Fibroblast of lung (primary cell): ENCODE data around the gene NCAPH2. TPM values are rescaled to one million over a fixed set of nuclear protein-coding genes. Genes with fewer than 3 reads are reported as not detected.
"Not testable (repeated sequence)": the region's sequence is repeated elsewhere in the genome, so short reads cannot be mapped to it uniquely, and the experiment has no call there.

Experiments used
- DNase-seq, 2 donors: peaks; one replicate each; pipeline versions ENCODE4 v3.0.0 to v3.0.0-alpha.2; 2010; ENCODE audit warnings: low read depth in 2 of 2
- H2AFZ ChIP-seq: 2 replicates; pipeline ENCODE4 v1.5.1; 2012; ENCODE audit warnings: low read length, control low read depth, inconsistent platforms
- H3K27ac ChIP-seq: 2 replicates; pipeline ENCODE4 v1.5.1; 2011; ENCODE audit warnings: low read length, control low read depth; ENCODE audit not compliant: insufficient read depth
- H3K27me3 ChIP-seq: 2 replicates; pipeline ENCODE4 v1.5.1; 2011; ENCODE audit warnings: mild to moderate bottlenecking, low read length; ENCODE audit not compliant: control insufficient read depth, insufficient read depth
- H3K36me3 ChIP-seq: 2 replicates; pipeline ENCODE4 v1.5.1; 2011; ENCODE audit warnings: low read length; ENCODE audit not compliant: control insufficient read depth, insufficient read depth
- H3K4me1 ChIP-seq: 2 replicates; pipeline ENCODE4 v1.5.1; 2011; ENCODE audit warnings: low read length; ENCODE audit not compliant: control insufficient read depth, insufficient read depth; ENCODE audit errors: extremely low read depth
- H3K4me2 ChIP-seq: 2 replicates; pipeline ENCODE4 v1.5.1; 2011; ENCODE audit warnings: low read length, control low read depth; ENCODE audit not compliant: insufficient read depth; ENCODE audit errors: extremely low read depth
- H3K4me3 ChIP-seq, 4 experiments: fragments of 200-600 bp in 1 of 4; sonication (generic) in 1 of 4; replicated peaks in 1 of 4; 2 replicates each; pipeline ENCODE4 v1.5.1; 2011 to 2016; ENCODE audit warnings: low read length in 4 of 4, low read depth in 3 of 4, mild to moderate bottlenecking in 3 of 4, control low read depth in 2 of 4, inconsistent platforms in 1 of 4, mixed read lengths in 1 of 4; ENCODE audit not compliant: insufficient read depth in 1 of 4; ENCODE audit errors: control extremely low read depth in 1 of 4
- H3K79me2 ChIP-seq: 2 replicates; pipeline ENCODE4 v1.5.1; 2012; ENCODE audit warnings: mild to moderate bottlenecking, low read length, inconsistent platforms; ENCODE audit not compliant: control insufficient read depth, insufficient read depth
- H3K9ac ChIP-seq: 2 replicates; pipeline ENCODE4 v1.5.1; 2011; ENCODE audit warnings: mild to moderate bottlenecking, low read length, control low read depth; ENCODE audit not compliant: insufficient read depth
- H3K9me3 ChIP-seq: 2 replicates; pipeline ENCODE4 v1.5.1; 2012; ENCODE audit warnings: low read depth, low read length; ENCODE audit not compliant: control insufficient read depth, insufficient read depth
- H4K20me1 ChIP-seq: 2 replicates; pipeline ENCODE4 v1.5.1; 2011; ENCODE audit warnings: low read length; ENCODE audit not compliant: control insufficient read depth, insufficient read depth; ENCODE audit errors: extremely low read depth
- EZH2 ChIP-seq: IDR thresholded peaks from 2 replicates; pipeline ENCODE4 v1.5.1; 2012; ENCODE audit warnings: low read length, control low read depth, mild to moderate bottlenecking; ENCODE audit errors: missing control alignments
- polyA plus RNA-seq, 2 donors: library from polyadenylated mRNA; depleted of rRNA in 1 of 2; stranded (reverse) in 1 of 2; unstranded in 1 of 2; fragments of >200 nt; gene quantifications; 2 replicates each; pipeline ENCODE4 v1.2.1, GENCODE V29; 2011 to 2012; ENCODE audit warnings: missing spikeins in 1 of 2
- total RNA-seq: library from RNA; depleted of rRNA; stranded (reverse); fragments of >200 nt; gene quantifications from 2 replicates; pipeline ENCODE4 v1.2.1, GENCODE V29; 2014
- TF ChIP-seq, protein P1 (sequence below), 2 donors: IDR thresholded peaks in 1 of 2; conservative IDR thresholded peaks in 1 of 2; 1 replicate in 1 of 2; 2 replicates in 1 of 2; pipeline ENCODE4 v1.5.1; 2011 to 2012; ENCODE audit warnings: low read length in 2 of 2, control low read depth in 1 of 2, inconsistent platforms in 1 of 2, low read depth in 1 of 2, mild to moderate bottlenecking in 1 of 2

Gene NCAPH2
- total and polyA plus RNA-seq, 2 donors (not counting 1 experiment from before 2014, with no cell fraction given): 12.0 to 18.3 TPM

DNA sequence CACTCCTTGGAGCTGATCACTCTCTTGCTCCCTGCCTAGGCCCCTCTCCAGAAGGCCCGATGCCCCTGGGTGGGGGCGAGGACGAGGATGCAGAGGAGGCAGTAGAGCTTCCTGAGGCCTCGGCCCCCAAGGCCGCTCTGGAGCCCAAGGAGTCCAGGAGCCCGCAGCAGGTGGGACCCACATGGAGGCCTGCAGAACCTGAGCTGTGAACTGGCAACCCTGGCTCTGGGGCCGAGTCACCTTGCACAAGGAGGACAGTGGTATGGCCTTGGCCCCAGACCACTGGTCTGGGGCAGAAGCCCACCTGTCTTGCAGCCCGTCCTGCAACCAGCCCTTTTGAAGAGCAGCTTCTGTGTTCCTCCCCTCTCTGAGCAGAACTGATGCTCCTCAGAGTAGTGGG, 11.1 kb downstream of the NCAPH2 start:
- peaks cover 23% of the 10 kb centered on the region for H3K36me3 ChIP-seq
- no peak overlapping the region for H3K4me2 ChIP-seq
- no peaks in the 10 kb centered on the region for H3K9me3 ChIP-seq
- no peaks in the 10 kb centered on the region for H4K20me1 ChIP-seq
- H3K27ac ChIP-seq: no peak overlapping the region
- no peak for TF ChIP-seq EZH2
- TF ChIP-seq, protein P1, sequence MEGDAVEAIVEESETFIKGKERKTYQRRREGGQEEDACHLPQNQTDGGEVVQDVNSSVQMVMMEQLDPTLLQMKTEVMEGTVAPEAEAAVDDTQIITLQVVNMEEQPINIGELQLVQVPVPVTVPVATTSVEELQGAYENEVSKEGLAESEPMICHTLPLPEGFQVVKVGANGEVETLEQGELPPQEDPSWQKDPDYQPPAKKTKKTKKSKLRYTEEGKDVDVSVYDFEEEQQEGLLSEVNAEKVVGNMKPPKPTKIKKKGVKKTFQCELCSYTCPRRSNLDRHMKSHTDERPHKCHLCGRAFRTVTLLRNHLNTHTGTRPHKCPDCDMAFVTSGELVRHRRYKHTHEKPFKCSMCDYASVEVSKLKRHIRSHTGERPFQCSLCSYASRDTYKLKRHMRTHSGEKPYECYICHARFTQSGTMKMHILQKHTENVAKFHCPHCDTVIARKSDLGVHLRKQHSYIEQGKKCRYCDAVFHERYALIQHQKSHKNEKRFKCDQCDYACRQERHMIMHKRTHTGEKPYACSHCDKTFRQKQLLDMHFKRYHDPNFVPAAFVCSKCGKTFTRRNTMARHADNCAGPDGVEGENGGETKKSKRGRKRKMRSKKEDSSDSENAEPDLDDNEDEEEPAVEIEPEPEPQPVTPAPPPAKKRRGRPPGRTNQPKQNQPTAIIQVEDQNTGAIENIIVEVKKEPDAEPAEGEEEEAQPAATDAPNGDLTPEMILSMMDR (conservative IDR thresholded peaks at IDR 0.05 in 1 of 2, IDR thresholded peaks at IDR 0.05 in 1 of 2; ENCODE audit: low read depth in 1 of 2, low read length in 2 of 2): no peak
- peaks cover 2% of the 10 kb centered on the region for H3K4me1 ChIP-seq
- H2AFZ ChIP-seq: no peak overlapping the region
- no peak overlapping the region for H3K4me3 ChIP-seq
- no peaks in the 10 kb centered on the region for H3K27me3 ChIP-seq
- no peak for DNase-seq
- peaks cover 27% of the 10 kb centered on the region for H3K79me2 ChIP-seq
- H3K9ac ChIP-seq: no peak overlapping the region

DNA sequence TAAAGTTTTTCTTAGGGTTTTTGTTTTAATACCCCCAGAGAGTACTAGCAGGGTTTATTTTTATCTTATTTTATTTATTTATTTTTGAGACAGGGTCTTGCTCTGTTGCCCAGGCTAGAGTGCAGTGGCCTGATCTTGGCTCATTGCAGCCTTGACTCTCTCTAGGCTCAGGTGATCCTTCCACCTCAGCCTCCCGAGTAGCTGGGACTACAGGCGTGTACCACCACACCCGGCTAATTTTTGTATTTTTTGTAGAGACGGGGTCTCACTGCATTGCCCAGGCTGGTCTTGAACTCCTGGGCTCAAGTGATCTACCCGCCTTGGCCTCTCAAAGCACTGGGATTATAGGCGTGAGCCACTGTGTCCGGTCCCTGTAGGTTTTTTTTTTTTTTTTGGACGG, 12.2 kb downstream of the NCAPH2 start:
- Histone ChIP-seq H3K79me2 (peaks cover 25% of the 10 kb centered on the region), H3K36me3 (peaks cover 23% of the 10 kb centered on the region)
- H3K9ac ChIP-seq, H3K27me3 ChIP-seq, H3K4me1 ChIP-seq, DNase-seq, H3K4me3 ChIP-seq, H4K20me1 ChIP-seq, H3K4me2 ChIP-seq, H3K27ac ChIP-seq, H2AFZ ChIP-seq, H3K9me3 ChIP-seq: not testable (repeated sequence)

DNA sequence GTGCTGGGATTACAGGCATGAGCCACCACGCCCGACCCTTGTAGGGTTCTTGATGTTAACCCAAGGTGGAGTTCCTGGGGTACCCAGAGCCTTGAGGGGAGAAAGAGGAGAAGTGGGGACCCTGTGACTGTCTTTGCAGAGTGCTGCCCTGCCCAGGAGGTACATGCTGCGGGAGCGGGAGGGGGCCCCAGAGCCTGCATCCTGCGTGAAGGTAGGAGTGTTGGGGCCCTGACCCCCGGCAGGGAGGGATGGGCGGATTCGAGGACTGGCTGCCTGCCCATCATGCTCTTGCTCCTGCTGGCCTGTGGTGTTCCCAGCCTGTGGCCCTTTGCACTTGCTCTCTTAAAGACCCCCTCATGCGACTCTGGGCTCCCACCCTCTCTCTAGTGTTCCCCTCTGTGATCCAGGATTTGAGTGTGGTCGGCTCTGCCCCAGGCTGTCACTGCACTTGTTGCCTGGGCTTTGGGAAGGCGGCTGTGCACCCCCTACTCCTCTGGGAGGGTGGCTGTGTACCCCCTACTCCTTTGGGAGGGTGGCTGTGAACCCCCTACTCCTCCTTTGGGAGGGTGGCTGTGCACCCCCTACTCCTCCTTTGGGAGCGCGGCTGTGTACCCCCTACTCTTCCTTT, 12.9 kb downstream of the NCAPH2 start:
- Histone ChIP-seq H3K4me1 (peaks cover 8% of the 10 kb centered on the region), H3K79me2 (peaks cover 23% of the 10 kb centered on the region), H4K20me1 (no peaks in the 10 kb centered on the region), H3K9me3 (no peaks in the 10 kb centered on the region), H3K27ac (no peak overlapping the region), H3K4me2 (no peak overlapping the region), H2AFZ (no peak overlapping the region), H3K27me3 (no peaks in the 10 kb centered on the region), H3K9ac (no peak overlapping the region), H3K4me3 (no peak overlapping the region), H3K36me3 (peaks cover 23% of the 10 kb centered on the region)
- no peak for DNase-seq
- TF ChIP-seq, protein P1 (conservative IDR thresholded peaks at IDR 0.05 in 1 of 2, IDR thresholded peaks at IDR 0.05 in 1 of 2; ENCODE audit: low read depth in 1 of 2, low read length in 2 of 2): no peak
- TF ChIP-seq EZH2: no peak
